ENCODE results near the gene NPLOC4.

Gene NPLOC4

DNA sequence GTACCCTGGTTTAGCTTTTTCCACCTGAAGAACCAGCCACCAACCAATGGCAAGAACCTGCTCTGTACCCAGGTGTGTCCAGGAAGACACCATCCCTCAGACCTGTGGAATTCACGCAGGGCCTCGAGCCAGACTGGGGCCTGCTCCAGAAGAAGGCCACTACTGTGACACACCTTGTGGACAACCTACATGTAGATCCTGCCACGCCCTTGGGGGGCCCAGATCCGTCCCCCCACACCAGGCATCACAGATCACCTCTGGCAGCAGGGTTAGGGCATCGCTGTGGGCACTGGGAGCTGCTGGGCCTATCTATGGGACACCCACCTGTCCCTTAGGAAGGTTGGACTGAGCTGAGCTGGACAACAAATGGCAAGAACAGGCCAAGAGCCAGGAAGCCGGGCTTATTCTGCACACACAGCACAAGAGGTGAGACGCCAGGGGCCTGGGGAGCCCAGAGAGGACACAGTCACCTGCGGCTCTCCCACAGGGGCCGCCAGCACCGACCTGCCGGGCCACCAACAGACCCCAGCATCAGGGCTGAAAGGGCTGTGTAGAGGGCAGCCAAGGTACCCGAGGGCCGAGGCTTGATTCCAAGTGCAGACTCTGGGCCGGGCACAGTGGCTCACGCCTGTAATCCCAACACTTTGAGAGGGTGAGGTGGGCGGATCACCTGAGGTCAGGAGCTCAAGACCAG is 92.5 kb downstream of the NPLOC4 start:
- DNase-seq = no peak

DNA sequence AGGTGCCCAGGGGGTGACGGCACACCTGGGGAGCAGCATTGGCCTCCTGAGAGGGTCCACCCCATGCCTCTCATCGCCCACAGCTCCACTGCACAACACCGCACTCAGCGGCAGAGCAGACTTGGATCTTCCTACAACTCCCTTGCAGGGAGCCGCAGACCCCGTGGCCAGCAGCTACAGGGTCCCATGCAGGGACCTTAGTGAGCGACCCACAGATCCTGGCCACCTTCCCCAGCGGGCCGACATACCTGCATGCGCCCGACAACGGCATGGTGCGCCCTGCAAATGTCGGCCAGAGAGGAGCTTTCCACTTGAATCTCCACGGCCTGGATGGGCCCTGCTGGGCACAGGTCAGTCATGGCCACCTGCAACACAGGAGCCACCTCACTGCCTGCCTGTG is 93.2 kb downstream of the NPLOC4 start:
- DNase-seq = no peak

DNA sequence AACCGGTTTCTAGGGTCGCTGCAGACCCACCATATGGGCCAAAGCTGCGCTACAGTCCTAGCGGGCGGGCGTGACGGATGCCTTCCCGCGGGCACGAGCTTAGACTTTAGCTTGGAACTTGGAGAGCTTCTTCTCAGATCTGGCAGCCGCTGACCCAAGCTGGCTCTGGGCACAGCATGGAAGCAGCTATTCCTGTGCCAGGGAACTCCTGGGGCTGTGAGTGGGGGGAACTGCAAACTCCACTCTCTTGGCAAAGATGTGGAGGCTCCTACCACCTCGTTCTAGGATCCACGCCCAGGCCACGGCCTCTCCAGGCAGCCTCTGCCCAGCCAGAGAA is 93.6 kb downstream of the NPLOC4 start:
- no peak for DNase-seq

DNA sequence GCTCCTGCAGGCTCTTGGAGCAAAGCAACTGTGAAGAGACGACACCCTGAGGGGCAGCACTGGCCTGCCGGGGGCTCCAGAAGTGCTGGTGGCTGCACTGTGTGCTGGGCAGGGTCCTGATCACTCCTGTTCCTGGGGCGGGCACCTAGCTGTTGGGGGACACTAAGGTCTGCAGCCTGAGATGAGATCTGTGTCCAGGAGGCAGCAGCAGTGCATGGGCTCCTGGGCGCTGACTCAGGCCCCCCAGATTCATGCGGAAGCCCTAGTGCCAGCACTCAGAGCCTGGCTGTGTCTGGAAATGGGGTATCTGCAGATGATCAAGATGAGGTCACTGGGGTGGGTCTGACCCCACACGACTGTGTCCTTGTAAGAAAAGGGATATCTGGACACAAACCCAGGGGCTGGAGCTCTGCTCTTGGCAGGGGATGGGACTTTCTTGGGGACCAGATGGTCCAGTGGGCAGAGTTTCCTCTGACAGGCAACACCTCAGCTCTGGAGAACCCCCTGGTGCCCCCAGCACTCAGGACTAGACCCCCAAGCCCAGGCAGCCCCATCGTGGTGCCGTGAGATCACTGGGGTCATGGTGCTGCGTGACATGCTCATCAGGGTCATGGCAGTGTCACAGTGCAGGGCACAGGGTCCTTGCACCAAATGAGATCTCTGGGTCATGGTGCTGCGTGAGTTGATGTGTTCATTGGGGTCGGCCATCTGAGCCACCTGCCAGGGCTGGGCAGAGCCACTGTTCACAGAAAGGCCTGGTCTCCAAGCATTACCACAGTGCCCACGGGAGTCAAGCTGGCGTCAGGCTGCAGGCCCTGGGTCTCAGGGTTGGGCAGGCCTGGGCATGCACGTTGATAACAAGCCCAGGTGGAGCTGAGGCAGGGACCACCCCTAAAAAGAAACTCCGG is 94.2 kb downstream of the NPLOC4 start:
- DNase-seq = no peak

DNA sequence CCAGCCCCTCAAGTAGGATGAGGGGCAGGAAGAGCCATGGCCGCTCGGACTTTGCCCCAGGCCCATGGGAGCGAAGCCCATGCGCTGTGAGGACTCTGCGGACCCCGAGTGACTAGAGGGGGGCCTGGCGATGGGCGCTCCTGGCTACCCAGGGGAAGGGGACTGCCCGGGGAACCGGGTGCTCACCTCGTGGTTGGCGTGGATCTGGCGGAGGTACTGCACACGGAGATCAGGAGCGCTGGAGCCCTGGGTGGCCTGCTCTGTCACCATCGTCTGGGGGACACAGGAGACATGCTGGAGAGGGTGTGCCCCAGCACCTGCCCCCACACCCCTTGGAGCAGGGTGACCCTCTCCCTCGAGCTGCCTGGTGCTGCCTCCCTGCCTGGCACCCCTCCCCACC is 95.8 kb downstream of the NPLOC4 start:
- DNase-seq = no peak

DNA sequence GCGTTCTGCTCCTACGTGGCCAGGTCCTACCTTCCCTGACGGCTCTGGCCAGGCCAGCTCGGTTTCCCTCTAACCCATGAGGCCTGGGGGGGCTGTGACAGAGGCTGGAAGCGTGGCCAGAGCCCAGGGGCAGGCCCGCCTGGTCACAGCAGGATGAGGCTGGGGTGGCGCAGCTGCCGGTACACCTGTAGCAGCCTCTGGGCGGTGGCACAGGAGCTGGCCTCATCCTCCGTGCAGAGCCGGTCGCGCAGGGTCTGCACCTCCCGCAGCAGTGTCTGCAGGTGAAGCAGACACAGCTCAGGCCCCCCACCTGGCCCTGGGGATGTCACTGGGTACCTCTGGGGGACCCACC is 96.3 kb downstream of the NPLOC4 start:
- DNase-seq = no peak

DNA sequence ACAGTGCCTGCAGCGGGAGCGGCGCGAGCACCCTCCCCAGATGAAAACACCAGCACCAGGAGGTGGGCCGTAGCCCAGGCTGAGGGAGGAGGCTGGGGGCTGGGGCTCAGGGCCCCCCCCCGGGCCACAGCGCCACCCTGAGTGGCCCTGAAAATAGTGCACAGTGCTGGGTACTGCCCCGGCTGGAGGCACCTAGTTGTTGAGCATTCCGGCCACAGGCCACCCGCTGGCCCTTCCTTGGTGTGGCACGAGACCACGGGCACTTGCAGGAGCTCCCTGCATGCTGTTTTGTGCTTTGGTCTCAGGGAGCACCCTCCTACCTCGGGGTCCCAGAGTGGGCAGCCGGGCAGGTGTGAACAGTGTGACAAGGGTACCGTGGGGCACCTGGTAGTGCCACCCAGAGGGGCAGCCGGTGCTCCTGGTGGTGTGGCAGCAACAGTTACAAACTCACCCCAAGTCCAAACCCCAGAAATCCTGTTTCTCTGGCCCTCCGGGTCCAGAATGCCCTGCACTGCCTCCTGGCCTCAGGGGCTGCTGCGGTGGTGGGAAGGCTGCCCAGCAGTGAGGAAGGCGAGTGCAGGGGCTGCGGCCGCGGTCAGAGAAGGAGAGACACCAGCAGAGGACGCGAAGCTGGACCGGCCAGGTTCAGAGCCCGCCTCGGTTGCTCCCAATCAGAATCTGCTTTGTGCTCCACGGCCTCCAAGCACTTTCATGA is 96.8 kb downstream of the NPLOC4 start:
- DNase-seq = no peak

DNA sequence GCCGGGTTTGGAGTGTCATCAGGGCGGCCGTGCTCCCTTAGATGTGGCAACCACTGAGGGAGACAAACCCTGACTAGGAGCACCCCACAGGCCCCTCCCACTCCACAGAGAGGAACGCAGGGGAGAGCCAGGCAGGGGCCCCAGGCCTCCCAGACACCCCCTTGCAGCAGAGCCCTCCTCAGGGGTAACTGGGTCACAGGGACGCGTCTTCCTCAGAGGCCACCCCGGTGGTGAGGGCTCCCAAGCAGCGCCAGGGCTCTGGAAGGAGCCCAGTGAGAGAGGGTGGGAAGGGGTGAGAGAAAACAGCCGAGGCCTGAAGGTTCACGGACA is 97.4 kb downstream of the NPLOC4 start:
- no peak for DNase-seq

DNA sequence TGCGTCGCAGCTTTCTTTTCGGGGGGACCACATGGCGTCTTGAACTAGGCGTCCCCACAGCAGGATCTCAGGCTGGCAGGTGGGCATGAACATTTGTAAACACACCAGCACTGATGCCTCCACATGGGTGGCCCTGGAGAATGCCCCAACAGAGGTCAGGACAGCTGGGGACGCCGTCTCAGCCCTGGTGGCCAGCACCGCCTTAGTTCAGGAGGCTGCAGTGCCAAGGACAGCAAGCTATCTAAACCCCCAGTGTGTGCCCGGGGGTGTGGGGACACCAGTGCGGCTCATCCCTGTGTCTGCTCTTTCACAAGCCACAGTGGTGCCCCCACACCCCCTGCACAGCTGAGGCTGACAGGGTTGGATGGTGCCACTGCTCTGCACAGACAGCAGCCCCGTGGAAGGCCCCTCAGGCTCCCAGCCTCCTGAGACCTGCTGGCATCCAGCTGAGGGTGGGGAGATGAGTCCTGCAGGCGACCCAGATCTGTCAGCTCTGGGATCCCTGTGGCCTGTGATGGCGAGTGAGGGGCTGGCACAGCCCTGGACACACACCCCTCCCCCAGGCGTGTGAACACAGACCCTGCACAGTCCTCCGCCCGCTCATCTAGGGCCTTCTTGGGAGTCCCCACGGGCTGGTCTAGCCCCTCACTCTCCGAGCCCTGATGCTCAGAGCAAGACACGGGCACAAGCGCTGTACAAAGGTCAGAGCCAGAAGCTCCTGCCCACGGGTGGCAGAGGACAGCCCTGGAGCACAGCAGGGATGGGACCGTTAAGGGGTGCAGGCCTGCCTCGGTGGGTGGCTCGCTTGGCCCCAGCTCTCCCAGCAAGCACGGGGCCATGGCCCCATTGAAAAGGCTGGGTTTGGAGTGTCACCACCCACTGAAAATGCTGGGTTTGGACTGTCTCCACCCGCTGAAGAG is 98.0 kb downstream of the NPLOC4 start:
- no peak for DNase-seq

DNA sequence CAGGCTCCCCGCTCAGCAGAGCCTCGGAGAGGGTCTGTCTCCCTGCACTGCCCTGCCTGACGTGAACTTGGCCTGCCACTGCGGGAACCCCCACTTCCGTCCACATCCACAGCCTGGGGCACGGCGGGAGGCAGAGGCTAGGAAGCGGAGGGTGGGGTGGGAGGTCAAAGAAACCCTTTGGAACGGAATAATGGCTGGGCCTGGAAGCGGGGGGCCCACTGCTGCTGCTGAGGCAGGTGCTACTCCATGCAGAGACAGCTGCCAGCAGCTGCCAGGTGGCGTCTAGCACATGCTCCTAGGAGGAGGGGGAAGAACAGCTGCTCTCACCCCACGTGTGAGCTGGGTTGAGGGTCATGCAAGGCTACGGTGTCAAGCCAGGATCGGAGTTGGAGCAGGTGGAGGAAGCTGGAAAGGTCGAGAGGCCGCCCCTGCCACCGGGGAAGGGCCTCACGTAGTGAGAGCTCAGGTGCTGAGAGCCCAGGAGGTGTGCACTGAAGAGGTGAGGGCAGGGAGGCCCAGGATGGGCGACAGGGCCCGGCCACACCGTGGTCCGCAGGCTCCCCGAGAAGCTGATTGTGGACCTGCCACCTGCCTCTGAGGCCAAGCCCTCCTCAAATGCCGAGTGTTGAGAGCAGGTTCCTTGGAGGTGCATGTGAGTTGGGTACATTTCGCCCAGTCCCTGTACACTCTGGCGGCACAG is 98.9 kb downstream of the NPLOC4 start:
- no peak for DNase-seq

DNA sequence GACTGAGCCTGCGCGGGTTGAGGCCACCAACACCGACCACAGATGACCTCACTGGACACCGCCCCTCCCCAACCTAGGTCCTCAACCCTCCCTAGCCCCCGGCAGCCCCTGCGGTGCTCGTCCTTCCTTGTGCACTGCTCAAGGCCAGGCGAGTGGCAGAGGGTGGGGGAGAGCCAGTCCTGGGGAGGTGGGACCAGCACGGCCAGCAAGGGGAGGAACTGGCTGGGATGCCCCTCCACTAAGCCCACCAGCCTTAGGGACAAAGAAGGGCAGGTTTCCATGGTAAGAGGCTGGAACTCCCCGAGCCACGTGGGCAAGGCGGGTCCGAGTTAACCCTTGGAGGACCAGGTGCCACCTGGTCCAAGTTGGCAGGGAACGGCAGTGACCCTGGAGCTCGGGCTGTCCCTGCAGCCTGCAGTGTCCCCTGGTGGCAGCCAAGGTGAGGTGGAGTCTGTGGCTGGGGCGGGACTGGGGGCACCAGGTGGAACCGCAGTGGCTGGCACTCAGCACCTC is 99.5 kb downstream of the NPLOC4 start:
- no peak for DNase-seq

DNA sequence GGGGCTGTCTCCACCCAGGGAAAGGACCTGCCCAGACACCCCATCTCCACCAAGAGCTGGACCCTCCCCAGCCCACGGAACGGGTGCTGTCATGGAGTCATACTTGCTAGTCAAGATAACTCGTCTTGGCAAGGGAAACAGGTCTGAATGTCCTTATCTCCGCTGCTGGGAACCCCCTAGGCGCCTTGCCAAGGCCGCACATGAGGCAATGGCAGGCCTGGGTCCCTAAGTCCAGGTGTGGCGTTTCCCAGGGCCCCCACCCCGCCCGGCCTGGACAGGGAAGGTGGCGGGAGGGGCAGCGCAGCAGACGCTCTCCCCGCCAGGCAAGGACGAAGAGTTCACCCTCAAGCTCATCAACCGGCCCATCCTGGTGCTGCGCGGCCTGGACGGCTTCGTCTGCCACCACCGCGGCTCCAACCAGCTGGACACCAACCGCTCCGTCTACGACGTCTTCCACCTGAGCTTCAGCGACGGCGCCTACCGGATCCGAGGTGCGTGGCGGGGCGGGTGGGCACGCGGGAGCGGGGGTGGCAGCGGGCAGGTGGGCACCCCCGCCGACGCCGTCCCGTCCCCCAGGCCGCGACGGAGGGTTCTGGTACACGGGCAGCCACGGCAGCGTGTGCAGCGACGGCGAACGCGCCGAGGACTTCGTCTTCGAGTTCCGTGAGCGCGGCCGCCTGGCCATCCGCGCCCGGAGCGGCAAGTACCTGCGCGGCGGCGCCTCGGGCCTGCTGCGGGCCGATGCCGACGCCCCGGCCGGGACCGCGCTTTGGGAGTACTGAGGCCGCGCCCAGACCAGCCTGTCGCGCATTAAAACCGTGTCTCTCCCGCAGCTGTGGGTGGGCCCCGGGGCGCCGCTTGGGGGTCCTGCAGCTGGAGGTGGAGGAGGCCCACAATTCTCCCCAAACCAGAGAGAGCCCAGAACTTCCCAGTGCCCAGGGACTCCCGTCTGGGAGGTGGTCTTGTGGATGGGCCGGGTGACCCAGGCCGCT is 100.3 kb downstream of the NPLOC4 start:
- DNase-seq = no peak

DNA sequence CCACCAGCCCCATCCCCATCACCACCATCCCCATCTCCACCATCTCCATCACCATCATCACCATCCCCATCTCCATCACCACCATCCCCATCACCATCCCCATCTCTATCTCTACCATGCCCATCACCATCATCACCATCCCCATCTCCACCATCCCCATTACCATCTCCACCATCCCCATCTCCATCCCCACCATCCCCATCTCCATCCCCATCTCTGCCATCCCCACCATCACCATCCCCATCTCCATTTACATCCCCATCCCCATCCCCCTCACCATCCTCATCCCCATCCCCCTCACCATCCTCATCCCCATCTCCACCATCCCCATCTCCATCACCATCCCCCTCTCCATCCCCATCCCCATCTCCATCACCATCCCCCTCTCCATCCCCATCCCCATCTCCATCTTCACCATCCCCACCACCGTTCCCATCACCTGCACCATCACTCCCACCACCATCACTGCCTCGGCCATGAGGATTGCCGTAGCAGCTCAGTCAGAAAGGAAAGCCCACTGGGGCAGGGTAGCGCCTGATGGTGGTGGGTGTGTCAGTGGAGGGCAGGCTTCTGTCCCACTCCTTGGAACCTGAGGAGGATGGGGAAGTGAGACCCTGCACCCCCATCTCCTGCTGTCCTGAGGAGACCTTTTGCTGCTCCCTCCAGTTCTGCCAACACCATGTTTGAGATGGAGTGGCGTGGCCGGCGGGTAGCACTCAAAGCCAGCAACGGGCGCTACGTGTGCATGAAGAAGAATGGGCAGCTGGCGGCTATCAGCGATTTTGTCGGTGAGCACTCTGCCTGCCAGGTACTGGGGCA is 101.2 kb downstream of the NPLOC4 start:
- DNase-seq = no peak

DNA sequence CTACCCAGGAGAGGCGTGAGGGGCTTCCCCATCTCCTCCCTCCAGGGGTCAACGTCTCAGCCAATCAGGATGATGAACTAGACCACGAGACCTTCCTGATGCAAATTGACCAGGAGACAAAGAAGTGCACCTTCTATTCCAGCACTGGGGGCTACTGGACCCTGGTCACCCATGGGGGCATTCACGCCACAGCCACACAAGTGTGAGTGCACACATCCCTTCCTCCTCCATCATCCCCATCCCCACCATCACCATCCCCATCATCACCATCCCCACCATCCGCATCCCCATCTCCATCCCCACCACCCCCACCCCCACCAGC is 101.9 kb downstream of the NPLOC4 start:
- no peak for DNase-seq

DNA sequence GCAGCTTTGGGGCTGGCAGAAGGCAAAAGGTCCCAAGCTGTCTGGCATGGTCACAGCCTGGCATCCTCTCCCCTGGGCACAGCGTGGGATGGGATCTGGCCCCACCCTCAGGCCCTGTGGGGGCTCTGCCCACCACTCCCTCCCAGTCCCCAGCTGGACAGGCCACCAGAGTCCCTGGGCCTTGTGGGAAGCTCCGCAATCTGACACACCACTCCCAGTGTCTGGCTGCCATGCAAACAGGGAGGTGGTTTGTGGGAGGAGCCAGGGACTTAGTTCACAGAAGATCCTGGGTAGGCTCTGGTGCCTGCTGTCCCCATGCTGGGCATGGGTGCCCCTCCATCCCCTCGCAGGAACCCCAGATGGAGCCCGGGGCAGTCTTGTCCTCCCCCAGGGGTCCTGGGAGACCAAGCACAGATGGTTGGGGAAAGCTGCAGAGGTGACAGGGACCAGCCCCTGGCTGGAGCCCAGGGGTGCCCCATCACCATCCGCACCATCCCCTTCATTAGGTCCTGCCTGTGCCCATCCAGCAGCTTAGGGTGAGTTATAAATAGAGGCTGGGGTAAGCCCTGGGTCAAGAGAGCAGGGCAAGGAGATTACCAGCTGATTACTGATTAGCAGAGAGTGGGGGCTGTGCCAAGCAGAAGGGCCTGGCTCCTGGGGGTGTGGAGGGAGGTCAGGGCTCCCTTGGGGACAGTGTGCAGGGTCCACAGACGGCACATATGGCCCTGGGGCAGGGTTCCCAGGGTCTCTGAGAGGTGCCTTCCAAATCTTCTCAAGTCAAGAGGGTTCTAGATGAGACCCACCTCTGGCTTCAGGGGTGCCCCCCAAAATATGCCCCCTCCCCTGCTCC is 102.5 kb downstream of the NPLOC4 start:
- no peak for DNase-seq

DNA sequence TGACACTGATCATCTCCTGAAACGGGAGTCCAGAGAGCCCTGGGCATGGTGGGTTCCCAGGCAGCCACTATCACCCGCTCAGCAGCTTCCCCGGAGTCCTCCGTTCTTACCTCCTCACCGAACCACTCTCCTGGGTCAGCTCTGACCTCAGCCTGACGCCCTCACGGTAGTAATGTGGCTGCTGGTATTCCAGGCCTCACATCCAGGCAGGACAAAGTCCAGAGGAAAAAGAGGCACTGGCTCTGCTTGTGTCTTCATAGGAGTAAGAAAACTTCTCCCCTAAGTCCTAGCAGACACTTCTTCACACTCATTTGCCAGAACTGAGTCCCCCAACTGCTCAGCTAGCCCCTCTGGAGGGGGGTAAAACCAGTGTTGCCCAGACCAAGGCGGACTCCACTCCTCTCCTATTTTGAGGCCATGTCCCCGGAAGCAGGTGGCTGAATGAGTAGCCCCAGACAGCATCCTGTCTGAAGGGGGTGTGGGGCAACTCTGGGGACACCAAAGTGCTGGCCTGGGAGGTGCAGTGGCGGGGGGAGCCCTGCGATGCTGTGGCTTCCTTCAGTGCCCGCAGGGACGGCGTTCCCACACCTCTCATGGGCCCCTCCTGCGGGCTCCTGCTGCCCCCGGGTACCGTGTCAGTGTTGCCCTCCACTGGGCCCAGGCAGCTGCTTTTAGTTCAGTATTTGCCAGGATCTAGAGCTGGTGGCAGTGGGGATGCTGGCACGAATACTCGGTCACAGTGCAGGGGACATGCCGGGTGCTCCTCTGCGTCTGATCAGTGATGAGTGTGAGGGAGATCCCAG is 103.4 kb downstream of the NPLOC4 start:
- DNase-seq = no peak

DNA sequence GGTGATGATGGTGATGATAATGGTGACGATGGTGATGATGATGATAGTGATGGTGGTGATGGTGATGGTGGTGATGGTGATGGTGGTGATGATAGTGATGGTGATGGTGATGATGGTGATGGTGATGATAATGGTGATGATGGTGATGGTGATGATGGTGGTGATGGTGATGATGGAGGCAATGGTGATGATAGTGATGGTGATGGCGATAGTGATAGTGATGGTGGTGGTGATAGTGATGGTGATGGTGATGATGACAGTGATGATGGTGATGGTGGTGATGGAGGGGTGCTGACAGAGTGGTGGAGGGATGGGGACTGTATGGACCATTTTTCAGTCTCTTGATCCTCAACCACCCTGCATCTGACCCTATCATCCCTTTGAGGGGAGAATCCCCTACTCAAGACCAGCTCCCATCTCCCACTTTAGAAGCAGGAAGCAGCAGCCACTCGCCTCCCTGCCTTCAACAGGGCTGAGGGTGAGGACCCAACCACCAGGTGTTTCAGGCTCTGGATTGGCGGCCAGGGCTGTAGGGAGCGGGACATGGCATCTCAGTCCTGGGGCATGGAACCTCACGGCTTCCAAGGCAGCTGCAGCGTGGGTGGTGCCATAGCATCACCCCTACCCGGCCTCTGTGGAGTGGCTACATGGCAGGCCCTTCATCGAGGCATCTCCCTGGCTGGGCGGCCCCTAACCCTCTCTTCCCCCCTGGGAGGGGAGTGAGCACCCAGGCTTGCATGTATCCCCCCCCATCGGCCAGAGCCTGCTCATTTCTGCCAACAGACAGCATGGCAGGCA is 104.2 kb downstream of the NPLOC4 start:
- no peak for DNase-seq
